ENCODE measurements around the gene KLF9. TPM values are rescaled to one million over a fixed set of nuclear protein-coding genes. Genes with fewer than 3 reads are reported as not detected.
A peak's percentile ranks its signal among the peaks of the same experiment; 100 is the strongest.
"Not testable (repeated sequence)": the region's sequence is repeated elsewhere in the genome, so short reads cannot be mapped to it uniquely, and the experiment has no call there.

KLF9 gene
- polyA plus RNA-seq, 3 donors: 7.0 to 10.1 (median 9.8) TPM

- no peak for DNase-seq (ENCODE audit: extremely low read depth in 1 of 11, low read depth in 9 of 11, low spot score in 4 of 11)
Observed at GRCh38 chr9:70411121-70411929, 3.1 kb downstream of the KLF9 start.

GRCh38 chr9:70410368-70410767 is 4.1 kb downstream of the KLF9 start:
- DNase-seq (ENCODE audit: extremely low read depth in 1 of 11, low read depth in 9 of 11, low spot score in 4 of 11): no peak

GRCh38 chr9:70409800-70410199 is 4.7 kb downstream of the KLF9 start:
- DNase-seq (ENCODE audit: extremely low read depth in 1 of 11, low read depth in 9 of 11, low spot score in 4 of 11): no peak

DNA sequence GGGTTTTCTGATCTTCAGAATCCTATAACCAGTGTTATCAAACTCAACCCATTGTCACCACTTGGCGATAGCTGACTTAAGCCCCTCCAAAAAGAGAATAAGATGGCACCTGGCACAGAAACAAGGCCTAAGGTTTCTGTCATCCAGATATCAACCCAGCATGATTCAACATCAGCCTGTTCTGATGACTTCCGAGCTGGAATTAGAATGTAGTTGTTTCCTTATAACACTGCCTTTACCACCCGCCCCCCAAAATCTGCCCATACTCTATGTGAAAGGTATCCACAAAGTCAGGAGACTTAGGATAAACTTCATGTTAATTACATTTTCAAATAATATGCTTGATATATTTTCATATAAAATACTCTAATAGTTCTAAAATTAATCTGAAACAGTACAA is 5.2 kb downstream of the KLF9 start:
- no peak for DNase-seq (ENCODE audit: extremely low read depth in 1 of 11, low read depth in 9 of 11, low spot score in 4 of 11)

GRCh38 chr9:70408393-70409040 is 5.9 kb downstream of the KLF9 start:
- no peak for DNase-seq (ENCODE audit: extremely low read depth in 1 of 11, low read depth in 9 of 11, low spot score in 4 of 11)

GRCh38 chr9:70407081-70407503 is 7.4 kb downstream of the KLF9 start:
- DNase-seq (ENCODE audit: extremely low read depth in 1 of 11, low read depth in 9 of 11, low spot score in 4 of 11): no peak

DNA sequence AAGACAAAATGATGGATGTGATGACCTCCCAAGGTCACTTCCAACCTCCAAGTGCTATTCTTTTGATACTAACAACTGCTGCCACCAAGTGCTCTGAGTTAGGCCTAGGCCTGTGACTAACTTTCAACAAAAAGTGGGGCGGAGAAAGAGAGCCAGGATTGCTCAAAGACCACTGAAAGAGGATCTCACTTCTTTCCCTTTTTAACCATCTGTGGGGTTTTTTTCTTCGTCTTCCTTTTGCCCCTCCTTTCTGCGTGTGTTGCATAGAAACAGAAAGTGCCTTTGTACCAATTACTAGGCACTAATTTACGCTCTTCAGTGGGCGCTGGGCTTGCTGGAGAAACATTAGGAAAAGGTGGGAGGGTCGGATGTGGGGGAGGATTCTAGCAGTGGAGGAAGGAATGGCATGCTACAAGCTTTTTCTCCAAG is 8.0 kb downstream of the KLF9 start:
- DNase-seq (ENCODE audit: extremely low read depth in 1 of 11, low read depth in 9 of 11, low spot score in 4 of 11): peak in 6 of 11 donors; percentile 36 to 70 (median 64)

DNA sequence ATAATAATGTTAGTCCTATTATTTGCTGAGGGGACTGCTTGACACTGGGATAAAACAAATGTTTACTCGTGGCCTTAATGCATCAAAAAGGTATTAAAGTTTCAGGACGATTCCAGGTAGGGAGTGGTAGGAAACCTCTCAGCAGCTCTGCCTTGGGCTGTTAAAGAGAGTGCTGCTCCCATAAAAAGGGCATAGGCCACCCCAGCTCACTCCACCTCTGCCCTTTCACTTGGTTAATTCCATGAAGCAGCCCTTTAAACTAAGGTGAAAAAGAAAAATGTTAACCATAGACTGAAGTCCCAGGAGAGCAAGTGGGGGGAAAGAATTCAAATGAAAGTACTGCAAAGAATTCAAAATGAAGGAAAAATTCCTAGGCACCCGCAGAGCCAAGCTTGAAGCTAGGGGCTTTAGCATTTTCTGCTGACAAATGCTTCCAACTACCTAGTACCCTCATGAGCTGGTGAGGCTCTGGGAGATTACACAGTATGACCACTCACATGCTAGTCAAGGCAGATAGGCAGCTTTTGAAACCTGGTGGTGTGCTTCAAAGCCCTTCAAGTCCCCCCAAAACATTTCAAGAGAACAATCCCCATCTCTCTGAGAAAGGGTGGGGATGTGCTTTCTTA is 8.5 kb downstream of the KLF9 start:
- no peak for DNase-seq (ENCODE audit: extremely low read depth in 1 of 11, low read depth in 9 of 11, low spot score in 4 of 11)

DNA sequence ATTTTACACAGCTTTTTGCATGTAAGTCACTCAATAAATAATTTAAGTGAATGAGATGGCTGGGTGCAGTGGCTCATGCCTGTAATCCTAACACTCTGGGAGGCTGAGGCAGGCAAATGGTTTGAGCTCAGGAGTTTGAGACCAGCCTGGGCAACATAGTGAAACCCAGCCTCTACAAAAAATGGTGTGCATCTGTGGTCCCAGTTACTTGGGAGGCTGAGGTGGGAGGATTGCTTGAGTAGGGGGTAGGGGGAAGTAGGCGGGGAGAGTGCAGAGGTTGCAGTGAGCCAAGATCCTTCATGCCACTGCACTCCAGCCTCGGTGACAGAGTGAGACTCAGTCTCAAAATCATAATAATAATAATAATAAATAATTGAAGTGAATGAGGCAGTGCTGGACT is 10.2 kb downstream of the KLF9 start:
- DNase-seq (ENCODE audit: extremely low read depth in 1 of 11, low read depth in 9 of 11, low spot score in 4 of 11): no peak

DNA sequence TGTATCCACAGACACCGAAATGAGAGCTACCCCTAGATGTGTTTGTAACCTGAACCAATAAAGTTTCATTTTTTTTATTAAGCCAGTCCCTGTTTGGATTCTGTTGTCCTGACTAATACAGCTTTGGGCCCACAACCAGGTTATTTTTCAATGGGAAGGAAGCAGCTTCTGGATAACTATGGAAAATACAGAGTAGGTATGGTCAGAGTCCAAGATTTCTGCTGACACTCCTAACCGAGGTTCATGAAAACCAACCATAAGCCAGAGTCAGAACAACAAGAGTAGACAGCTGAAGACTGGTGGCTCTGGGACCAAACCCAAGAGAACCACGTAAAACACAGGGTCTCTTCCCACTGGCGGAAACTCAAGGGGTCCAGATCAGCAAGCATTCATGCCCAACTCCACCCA is 10.8 kb downstream of the KLF9 start:
- DNase-seq (ENCODE audit: extremely low read depth in 1 of 11, low read depth in 9 of 11, low spot score in 4 of 11): no peak

GRCh38 chr9:70403166-70403565 is 11.3 kb downstream of the KLF9 start:
- DNase-seq (ENCODE audit: extremely low read depth in 1 of 11, low read depth in 9 of 11, low spot score in 4 of 11): no peak

DNA sequence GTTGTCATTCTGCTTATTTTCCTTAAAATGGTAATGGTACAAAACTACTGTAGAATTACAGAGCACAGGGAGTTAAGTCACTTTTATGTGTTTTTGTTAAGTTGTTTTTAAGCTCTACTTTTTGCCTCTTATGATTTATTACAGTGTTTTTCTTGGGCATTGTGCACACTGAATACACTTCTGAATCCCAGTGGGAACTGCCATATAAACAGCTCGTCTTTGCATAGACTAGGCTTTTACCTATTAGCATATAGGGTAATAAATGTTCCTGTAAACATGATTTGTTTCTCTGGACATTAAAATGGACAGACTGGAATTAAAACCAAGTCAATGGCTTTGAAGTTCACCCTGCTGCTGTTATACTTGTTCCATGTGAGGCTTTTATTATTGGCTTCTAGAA is 12.2 kb downstream of the KLF9 start:
- DNase-seq (ENCODE audit: extremely low read depth in 1 of 11, low read depth in 9 of 11, low spot score in 4 of 11): no peak

DNA sequence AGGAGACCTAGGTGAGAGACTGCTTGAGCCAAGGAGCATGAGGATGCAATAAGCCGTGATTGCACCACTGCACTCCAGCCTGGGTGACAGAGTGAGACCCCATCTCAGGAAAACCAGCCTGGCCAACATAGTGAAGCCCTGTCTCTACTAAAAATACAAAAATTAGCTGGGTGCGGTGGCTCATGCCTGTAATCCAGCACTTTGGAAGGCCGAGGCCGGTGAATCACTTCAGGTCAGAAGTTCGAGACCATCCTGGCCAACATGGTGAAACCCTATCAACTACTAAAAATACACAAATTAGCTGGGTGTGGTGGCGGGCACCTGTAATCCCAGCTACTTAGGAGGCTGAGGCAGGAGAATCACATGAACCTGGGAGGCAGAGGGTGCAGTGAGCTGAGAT is 13.2 kb downstream of the KLF9 start:
- not testable (repeated sequence) for DNase-seq (ENCODE audit: extremely low read depth in 1 of 11, low read depth in 9 of 11, low spot score in 4 of 11)

GRCh38 chr9:70400107-70400892 is 14.2 kb downstream of the KLF9 start:
- no peak for DNase-seq (ENCODE audit: extremely low read depth in 1 of 11, low read depth in 9 of 11, low spot score in 4 of 11)

DNA sequence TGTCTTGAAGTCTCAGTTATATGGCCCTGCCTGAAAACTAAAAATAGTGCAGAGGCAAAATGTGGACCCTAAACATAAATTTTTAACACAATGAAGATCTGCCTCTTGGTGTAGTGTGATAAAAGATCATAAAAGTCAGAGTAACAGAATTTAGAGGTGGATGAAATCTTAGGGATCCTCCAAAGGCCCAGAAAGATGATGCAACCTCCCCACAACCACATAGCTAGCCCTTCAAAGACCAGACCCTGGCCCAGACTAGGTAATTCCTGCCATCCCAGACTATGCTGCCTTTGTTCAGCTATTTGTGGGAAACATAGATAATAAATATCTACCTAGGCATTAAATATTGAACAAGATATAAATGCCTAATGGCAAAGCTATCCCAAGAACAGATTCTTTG is 15.3 kb downstream of the KLF9 start:
- no peak for DNase-seq (ENCODE audit: extremely low read depth in 1 of 11, low read depth in 9 of 11, low spot score in 4 of 11)

- DNase-seq (ENCODE audit: extremely low read depth in 1 of 11, low read depth in 9 of 11, low spot score in 4 of 11): no peak
Observed at GRCh38 chr9:70398145-70398556, 16.3 kb downstream of the KLF9 start.

DNA sequence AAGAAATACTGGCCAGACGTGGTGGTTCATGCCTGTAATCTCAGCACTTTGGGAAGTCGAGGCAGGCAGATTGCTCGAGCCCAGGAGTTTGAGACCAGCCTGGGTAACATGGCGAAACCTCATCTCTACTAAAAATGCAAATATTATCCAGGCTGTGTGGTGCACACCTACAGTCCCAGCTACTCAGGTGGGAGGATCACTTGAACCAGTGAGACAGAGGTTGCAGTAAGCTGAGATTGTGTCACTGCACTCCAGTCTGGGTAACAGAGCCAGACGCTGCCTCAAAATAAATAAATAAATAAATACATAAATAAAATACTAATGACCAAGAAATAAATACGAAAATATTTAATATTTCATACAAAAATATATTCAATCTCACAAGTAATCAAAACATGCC is 18.8 kb downstream of the KLF9 start:
- DNase-seq (ENCODE audit: extremely low read depth in 1 of 11, low read depth in 9 of 11, low spot score in 4 of 11): no peak

GRCh38 chr9:70392850-70393249 is 21.6 kb downstream of the KLF9 start:
- DNase-seq (ENCODE audit: extremely low read depth in 1 of 11, low read depth in 9 of 11, low spot score in 4 of 11): no peak

- DNase-seq (ENCODE audit: extremely low read depth in 1 of 11, low read depth in 9 of 11, low spot score in 4 of 11): no peak
Observed at GRCh38 chr9:70392189-70392588, 22.3 kb downstream of the KLF9 start.
